ENCODE data around the gene SNRPA1.
"Not testable (repeated sequence)": the region's sequence is repeated elsewhere in the genome, so short reads cannot be mapped to it uniquely, and the experiment has no call there.

The SNRPA1 gene

DNA sequence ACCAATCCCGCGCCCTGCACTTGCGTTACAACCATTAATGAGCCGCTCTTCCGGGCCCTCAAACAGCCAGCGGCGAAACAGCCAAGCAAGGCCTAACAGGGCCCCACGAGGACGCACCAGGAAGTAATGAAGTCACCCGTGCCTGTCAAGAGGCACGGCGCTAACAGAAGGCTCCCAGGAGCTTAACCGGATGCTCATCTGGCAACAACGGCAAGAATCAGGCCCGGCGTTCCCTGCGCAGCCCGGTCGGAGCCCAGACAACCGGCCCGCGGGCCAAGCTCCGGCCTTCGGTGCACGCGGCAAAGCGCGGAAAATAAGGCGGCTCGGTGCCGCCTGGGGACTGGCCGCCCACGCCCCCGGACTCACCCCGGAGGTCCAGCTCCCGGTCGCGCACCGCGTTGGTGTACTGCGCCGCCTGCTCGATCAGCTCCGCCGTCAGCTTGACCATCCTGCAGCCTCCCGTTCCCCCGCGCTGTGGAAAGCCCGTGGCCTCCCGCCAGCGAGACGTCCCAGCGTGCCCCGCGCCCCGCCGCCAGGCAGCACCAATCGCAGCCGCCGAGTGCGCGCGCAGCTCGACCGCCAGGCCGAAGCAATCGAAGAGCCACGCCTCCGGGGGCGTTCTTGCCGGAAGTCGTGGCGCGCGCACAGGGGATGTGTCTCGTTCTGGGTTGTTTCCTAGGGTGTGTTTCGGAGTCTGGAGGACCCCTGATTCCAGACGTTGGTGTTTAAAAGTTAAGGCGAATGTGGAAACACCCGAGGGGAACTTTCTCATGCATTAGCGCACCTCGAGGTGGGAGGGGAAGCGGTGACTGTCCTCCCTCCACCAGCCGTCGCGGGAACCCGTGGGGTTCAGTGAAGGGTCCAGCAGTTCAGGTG lies at the start of gene SNRPA1:
SNRPA1 (minus strand) TSS at position 518 of the 876 bp plus-strand sequence; CDS start at position 448, 70 bp downstream.
- peak; percentile 63 for DNase-seq (ENCODE audit: low read depth)

DNA sequence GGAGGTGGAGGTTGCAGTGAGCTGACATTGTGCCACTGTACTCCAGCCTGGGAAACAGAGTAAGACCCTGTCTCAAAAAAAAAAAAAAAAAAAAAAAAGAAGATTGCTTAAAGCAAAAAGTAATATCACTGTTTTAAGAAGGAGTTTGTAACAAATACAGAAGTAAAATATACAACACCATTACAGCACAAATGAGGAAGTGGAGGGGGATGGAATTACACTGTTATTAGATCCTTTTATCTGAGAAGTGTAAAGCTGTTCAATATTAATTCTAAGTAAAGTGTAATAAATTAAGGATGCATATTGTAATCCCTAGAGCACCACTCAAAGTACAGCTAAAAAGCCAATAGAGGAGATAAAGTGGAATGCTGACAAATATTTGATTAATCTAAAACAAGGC lies 47.0 kb upstream of the SNRPA1 start:
- no peak for DNase-seq (ENCODE audit: low read depth)

DNA sequence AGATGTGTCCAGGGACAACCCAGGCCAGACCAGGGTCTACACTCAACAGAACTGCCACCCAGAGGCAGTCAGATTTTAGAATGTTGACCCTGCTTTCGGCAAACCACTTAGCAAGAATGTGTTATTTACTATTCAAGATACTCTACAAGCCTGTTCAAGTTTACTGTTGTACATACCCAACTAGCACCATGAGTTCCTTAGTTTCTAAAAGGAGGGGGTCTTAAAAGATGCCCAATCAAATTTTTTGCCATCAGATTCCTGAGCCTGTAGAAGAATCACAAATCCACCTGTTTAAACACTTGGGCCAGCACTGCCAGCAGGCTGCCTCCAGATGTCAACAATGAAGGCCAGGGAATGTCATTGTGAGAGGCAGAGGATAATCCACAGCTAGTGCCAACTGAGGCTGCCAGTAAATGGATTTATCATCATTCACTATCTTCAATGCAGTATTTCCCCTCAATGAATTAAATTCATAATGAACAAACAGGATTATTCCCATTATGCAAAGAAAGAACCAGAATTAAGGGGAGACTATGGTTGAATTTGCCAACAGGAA lies 43.5 kb upstream of the SNRPA1 start:
- no peak for DNase-seq (ENCODE audit: low read depth)

DNA sequence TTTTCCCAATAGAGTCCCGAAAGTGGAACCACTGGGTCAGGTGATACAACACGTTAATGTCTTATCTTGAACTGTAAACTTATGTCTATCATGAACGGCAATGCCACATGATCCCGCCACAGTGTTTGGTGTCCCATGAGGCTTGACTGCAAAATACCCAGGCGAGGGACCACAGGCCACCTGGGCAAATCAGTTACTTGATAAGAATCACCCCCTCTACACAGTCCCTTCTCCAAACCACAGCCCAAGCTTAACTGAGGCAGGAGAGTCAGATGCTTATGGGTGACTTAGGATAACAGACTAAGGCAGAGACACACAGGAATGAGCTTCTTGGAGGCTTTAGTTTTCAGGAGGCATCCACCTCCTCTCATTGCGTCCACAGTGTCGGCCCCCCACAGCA lies 42.9 kb upstream of the SNRPA1 start:
- DNase-seq (ENCODE audit: low read depth), result no peak

DNA sequence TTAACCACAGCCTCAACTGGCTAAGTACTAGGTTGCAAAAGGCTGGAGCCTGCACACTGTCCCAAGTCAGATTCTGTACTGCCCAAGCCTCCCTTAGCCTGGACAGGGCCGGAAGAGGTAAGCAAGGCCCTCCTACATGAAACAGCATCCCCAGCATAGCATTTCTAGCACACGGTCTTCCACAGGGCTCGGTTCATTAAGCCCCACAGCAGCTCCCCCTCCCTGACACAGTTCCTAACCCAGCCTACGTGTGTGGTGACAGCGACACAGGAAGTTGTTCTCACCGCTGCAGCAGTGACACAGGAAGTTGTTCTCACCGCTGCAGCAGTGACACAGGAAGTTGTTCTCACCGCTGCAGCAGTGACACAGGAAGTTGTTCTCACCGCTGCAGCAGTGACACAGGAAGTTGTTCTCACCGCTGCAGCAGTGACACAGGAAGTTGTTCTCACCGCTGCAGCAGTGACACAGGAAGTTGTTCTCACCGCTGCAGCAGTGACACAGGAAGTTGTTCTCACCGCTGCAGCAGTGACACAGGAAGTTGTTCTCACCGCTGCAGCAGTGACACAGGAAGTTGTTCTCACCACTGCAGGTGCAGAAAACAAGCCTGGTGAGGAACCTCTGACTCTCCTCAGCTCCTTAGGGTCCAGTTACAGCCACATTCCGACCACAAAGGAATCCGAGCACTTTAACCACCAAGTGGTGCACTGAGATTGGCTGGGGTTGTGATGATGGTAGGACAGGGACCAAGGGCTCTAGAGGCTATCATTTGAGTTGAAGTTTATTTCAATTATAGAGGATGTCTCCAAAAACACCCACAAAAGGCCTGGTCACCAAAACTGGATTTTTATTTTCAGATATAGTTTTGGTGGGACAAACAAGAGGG lies 39.1 kb upstream of the SNRPA1 start:
- DNase-seq (ENCODE audit: low read depth), result not testable (repeated sequence)

DNA sequence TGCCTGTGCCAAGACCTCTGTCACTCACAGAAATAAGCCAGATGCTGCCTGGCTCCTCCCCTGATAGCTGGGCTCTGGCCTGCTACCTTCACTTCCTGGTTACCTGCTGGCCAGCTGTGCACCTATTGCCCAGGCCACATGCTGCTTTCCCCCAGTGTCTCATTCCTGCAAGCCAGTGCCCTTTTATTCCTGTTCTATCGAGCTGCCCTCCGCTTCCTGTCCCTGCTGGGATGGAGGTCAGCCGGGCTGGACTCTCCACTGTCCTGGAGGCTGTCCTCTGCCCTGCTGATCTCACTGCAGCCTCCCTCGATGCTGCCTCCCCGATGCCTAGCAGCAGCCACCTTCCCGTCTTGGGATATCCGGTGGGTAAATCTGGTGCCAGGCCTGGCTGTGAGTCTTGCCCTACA lies 37.0 kb upstream of the SNRPA1 start:
- DNase-seq (ENCODE audit: low read depth), result no peak

DNA sequence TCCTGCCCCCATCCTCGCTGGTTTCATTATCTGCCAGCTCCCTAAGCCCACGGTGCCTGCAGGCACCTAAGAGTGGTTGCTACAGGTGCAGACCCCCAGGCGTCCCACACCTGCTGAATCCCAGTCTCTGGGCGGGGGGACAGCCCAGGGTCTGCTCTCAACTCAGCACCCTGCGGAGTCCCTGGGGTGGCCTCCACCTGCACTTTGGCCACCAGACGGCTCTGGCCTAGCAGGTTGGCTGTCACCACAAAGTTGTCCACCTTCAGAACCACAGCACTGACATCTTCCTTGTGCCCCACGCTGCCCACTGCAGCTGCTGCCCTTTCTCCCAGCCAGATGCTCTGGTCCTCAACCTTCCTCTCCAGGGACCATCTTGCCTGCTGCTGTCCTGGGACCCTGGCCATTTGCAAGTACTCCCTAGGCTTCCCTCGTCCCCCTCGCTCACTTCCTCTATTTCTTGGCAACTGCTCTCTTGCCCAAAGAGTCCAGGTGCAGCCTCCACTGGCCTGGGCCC lies 34.9 kb upstream of the SNRPA1 start:
- no peak for DNase-seq (ENCODE audit: low read depth)

DNA sequence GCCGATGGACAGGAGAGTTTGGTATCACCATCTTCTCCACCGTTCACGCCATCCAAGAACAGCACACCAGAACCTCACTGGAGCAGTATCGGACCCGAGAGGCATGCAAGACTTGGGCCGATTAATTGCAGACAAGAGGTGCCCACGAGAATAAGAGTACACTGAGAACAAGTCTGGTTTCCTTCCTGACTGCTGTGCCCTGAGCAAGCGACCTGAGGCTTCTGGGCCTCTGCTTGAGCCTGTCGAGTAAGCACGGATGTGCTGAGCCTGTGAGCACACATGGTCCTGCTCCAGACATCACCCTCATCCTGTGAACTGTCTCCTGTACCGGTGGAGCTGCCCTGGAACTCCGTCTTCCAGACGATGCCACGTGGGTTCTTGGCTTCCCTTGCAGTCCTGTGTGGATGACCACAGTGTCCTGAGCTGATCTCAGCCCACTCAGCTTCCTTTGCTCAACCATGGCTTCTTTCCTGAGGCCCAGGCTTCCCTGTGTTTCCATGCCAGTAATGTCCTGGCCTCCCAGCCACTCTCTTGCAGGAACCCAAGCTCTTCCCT lies 34.3 kb upstream of the SNRPA1 start:
- DNase-seq (ENCODE audit: low read depth), result no peak

DNA sequence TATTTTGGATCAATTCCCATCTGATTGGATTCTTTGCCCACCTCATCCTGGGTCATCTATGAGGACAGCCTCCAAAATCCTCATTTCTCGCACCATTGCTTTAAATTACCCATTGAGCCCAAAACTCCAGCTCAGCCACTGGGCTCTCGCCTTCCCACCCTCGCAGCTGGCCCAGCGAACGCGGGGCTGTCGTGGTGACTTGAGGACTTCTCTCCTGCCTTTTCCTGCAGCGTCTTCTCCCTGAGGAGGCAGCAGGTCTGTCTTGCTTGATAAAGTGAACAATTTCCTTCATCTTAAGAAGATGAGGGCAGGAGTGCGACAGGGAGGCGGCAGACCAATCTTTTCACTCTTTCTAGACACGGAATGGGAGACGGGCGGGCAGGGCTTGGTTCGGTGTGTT lies 33.0 kb upstream of the SNRPA1 start:
- no peak for DNase-seq (ENCODE audit: low read depth)

DNA sequence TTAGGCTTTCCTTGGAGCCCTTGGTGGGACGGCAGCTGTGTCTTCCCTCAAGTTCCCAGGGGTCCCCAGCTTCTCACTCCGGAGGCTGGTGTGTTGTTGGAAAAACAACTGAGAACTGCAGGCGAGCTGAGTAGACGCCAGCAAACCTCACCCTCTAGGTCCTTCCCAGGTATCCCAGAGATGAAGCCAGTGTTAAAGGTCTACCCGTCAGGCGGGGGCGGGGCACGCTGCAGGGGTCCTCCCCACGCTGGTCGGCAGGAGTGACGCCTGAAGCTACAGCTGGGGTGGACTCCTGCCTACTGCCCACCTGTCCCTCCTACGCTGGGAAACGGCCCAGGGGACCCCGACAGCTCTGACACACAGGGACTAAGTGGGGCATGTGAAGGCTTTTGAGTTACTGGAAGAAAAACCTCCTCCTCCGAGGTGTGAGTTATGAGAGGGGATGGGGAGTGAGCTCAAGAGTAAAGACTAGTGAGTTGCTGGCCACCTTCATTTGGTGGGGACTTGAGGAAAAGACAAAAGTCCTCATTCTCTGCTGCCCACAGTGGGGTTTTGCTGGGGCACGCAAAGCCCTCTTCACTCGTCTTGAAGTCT lies 32.2 kb upstream of the SNRPA1 start:
- no peak for DNase-seq (ENCODE audit: low read depth)

DNA sequence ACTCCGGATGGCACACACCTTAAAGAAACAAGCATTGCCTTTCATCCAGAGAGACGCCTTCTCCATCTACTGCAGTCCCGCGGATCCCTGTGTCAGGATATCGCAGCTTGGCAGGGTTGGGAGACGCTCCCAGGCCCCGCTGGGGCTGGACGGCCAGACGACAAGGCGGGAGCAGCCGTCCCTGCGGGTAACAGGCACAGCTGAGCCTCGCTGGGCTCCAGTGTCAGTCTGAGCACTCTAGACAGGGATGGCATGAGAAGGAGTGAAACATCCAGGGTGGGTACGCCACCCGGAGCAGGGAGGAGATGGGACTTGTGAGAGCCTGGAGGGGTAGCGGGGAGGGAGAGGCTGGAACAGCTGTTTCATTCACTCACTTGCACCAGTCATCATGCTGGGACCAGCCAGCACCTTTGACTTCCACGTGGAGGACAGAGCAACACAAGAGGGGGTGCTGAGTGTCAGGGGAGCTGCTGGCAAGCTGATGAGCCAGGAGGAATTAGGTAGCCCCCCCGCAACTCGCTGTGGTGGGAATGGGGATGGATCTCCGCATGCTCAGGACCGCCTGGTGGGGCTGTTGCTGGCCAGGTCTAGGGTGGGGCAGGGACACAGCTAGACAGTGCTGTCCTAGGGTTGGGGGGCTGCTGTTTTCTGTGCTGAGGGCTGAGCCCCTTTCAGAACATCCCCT lies 31.6 kb upstream of the SNRPA1 start:
- no peak for DNase-seq (ENCODE audit: low read depth)

DNA sequence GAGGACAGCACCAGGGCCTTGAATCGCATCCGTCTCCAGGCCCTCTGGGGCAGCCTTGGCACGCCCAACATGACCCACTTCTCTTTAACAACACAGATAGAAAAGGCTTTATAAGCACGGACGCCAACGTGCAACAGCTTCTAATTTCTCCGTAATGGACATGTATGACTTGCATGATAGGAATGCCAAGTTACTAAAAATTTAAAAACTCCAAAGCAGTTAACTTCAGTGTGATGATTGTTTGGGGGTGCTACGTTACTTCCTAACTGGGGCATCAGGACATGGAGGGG lies 30.9 kb upstream of the SNRPA1 start:
- no peak for DNase-seq (ENCODE audit: low read depth)

DNA sequence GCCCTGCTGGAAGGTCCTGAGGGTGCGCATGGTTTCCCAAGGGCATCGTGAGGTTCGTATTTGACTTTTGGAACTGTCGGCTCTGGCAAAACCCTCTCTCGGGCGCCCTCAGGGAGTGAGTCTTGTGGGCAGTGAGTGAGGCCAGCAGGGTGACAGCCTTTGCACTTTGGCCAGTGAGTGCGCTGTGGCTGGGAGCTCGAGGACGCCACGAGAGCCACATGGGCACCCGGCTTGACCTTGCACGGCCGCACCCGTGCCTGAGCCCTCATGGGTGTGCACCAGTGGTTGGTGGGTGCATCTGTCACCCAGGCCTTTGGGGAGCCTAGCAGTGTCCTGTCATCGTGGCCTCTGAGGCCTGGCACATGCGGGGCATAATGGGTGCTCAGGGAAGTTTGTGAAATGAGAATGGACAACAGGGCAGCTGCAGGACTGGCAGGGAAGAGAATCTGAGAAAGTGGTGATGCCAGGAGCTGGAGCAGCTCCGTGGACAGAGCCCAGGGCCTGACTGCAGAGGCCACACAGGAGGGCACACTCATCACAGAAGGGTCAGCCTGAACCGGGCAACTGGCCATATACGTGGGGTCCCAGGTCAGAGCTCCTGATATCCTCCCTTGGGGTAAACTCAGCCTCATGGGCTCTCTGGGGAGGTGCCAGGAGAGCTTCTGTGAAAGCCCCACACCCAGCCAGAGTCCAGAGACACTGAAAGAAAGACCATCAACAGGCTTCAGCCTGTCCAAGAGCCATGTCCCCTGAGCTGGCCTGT lies 30.4 kb upstream of the SNRPA1 start:
- no peak for DNase-seq (ENCODE audit: low read depth)

DNA sequence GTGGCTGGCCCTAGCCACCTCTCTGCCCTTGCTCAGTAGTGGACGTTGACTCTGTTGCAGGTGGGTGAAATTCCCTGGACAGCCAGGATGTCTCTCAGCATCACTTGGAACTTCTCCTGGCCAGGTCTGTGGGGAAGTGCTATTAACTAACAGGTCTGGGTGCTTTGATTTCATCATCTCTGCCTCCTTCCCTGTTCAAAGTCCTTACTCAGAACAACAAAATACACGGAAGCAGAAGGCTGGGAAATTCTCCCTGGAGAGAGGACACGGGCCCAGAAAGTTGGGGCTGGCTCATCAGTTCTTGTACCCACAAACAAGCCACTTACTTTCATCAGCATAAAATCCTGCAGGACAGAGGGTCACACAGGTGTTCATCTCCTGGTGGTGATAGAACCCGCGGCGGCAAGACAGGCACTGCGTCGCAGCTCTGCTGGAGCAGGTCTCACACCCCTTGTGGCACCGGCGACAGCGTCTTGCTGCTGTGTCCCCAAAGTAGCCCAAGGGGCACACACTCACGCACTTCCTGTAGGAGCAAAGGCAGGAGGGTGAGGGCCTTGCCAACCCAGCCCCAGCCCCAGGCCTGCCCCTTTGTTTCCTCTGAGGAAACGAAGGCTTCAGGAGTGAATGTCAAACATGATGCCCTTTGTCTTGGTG lies 29.6 kb upstream of the SNRPA1 start:
- DNase-seq (ENCODE audit: low read depth), result no peak

DNA sequence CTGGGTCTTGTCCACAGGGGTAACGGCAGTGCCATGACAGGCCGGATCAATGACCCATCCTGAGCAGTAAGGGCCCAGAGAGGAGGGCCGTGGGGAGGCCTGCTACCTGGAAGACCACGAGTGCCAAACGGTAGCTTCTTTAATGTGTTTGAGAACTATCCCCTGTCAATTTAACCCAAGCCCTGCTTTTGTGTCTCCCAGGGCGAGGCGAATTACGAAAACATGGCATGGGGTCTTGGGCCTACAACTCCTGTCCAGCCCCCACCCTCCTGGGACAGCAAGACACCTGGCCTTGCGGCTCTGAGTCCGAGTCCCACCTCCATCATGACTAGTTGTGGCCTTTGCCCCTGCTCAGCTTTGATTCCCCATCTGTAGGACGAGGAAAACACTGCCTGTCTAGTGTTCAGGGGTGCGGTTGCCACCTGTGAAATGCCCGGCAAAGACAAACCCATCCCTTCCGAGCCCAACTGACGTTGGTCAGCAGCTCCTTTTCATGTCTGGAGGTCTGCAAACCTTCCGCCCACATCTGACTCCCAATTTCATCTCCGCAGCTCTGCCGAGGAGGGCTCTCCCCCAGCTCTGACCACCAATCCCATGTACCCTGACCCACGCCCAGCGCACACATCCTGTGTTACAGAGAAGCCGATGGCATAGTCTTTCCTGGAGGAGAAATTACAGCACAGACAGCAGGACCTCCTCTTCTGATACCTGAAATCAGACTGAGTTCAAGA lies 28.9 kb upstream of the SNRPA1 start:
- DNase-seq (ENCODE audit: low read depth), result no peak

DNA sequence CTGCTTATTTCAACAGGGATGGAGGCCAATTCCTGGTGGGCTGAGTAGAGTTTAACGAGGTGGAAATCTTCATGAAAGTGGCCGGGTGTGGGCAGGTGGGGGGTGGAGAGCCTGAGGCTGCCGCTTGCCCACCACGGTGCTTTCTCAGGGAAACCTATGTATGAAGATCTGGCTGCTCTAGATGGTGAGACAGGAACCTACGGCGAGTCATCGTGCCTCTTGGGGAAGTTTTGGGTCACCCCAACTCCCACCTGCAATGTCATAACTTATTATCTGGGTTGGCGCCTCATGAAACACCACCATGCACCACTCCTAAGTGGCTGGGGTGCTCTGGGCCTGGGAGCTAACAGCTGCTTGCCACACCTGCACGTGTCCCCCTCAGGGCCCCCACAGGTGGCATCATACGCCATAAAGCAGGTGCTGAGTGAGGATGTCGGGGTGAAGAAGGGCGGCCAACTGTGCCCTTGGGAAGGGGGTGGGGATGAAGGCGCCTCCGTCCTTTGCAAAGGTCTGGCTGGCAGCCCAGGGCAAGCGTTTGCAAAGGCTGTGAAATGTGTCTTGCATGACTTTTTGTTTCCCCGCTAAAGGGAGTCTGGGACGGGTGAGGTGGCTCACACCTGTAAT lies 27.9 kb upstream of the SNRPA1 start:
- no peak for DNase-seq (ENCODE audit: low read depth)

DNA sequence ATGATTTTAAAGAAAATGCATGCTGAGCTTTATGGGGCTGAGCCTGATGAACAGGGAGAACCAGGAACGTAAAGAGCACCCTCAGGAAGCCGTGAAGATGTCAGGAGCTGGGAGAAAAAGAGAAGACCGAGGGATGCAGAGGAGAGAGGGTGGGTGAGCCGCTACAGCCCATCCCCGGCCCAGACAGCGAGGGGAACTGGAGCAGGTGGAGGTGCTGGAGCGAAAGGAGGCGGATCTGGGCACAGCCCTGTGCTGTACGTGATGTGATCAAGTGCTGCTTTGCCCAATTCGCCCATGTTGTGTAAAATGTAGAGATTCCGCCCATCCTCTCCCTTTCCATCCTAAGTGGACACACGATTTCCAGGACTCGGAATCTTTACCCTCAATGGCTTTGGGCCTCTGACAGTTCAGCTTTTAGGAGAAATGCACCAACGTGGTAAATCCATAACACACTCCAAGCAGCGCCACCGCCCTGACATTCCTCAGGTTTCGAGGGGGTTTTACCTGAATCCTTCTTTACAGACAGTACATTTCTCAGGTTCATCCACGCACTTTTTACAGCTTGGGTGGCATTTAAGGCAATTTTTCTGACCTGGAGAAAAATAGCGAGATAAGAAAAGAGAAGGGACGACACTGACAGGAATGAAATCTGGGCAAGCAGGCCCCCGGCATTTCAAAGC lies 27.1 kb upstream of the SNRPA1 start:
- DNase-seq (ENCODE audit: low read depth), result no peak

DNA sequence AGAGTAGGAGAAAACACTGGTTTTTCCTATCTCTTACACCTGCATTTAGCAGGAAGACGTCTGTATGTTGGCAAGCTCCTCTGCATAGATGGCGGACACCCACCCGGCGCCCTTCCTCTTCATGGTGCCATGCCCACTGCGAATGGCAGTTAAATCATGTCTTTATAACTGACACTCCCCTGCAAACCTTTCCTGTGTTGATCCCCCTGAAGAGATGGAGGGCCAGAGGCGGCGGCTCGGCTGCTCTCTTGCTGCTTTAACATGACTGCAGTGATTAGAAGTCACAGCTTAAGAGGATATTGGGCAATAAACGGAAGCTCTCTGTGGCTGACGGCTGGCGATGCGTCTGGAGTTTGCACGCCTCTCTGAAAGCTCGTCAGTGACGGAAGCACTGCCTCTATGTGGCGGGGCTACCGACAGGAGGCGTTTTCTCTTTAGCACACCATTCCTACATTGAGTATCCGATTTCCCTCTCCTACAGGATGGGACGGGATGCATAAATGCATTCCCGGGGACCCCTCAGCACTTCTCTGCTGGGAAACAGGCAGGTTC lies 25.5 kb upstream of the SNRPA1 start:
- peak; percentile 27 for DNase-seq (ENCODE audit: low read depth)

Measured in GM04503 (cell line).